ENCODE data around the gene PARP8.

DNA sequence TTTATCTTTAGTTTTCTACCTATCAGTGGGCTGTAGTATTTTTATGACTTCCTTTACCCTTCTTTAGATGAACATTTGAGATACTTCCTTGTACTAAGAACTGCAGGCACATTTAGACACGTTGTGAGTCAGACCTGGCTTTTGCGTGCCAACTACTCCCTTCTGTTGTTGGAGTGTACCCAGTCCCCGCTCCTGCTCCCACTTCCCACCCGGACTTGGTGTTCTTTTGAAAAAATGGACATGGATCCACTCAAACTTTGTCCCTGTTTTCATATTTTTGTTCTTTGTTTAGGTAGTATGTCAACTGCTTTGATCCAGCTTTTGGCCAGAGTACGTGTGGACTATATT, 60.7 kb downstream of the PARP8 start:
- no peak for TF ChIP-seq POLR2A (IDR thresholded peaks at IDR 0.05)
- TF ChIP-seq, protein P1, sequence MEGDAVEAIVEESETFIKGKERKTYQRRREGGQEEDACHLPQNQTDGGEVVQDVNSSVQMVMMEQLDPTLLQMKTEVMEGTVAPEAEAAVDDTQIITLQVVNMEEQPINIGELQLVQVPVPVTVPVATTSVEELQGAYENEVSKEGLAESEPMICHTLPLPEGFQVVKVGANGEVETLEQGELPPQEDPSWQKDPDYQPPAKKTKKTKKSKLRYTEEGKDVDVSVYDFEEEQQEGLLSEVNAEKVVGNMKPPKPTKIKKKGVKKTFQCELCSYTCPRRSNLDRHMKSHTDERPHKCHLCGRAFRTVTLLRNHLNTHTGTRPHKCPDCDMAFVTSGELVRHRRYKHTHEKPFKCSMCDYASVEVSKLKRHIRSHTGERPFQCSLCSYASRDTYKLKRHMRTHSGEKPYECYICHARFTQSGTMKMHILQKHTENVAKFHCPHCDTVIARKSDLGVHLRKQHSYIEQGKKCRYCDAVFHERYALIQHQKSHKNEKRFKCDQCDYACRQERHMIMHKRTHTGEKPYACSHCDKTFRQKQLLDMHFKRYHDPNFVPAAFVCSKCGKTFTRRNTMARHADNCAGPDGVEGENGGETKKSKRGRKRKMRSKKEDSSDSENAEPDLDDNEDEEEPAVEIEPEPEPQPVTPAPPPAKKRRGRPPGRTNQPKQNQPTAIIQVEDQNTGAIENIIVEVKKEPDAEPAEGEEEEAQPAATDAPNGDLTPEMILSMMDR (IDR thresholded peaks at IDR 0.05), result no peak
- peak in 1 of 2 donors; percentile 50 for TF ChIP-seq POLR2AphosphoS5 (IDR thresholded peaks at IDR 0.05; ENCODE audit: insufficient read depth in 1 of 2, low read depth in 1 of 2)
